Activated CD4-positive, alpha-beta T cell treated with anti-CD3 and anti-CD28 coated beads, Interleukin-2, amount 50 U/mL, for 48 hours (primary cell): ENCODE results near the gene KCTD3.

Experiments used
- DNase-seq, 2 experiments: peaks; one replicate each; pipeline ENCODE4 v3.0.0-alpha.2; 2020

KCTD3 gene

DNA sequence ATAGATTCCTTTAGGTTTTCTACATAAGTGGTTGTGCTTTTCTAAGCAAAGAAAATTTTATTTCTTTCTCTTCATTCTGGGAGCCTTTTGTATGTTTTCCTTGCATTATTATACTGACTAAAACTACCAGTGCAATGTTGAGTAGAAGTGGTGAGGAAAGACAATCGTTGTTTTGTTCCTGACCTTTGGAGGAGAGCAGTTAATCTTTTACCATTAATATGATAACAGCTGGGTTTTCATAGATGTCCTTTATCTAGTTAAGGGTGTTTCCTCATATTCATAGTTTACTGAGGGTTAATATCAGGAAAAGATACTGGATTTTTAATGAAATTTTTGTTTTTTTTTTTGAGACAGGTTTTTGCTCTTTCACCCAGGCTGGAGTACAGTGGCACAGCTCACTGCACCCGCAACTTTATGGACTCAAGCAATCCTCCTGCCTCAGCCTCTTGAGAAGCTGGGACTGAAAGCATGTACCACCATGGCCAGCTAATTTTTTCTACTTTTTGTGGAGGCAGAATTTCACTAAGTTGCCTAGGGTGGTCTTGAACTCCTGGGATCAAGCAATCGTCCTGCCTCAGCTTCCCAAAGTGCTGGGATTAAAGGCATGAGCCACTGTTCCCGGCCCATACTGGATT is 9.0 kb upstream of the KCTD3 start:
- DNase-seq = no peak

- DNase-seq = peak; percentile 36 to 56
Observed at GRCh38 chr1:215567491-215568298, 591 bp downstream of the KCTD3 start.

GRCh38 chr1:215568299-215568692 is 1.2 kb downstream of the KCTD3 start:
- DNase-seq = no peak

GRCh38 chr1:215569986-215570824 is 3.1 kb downstream of the KCTD3 start:
- DNase-seq = no peak

GRCh38 chr1:215581896-215582295 is 14.8 kb downstream of the KCTD3 start:
- DNase-seq = no peak

DNA sequence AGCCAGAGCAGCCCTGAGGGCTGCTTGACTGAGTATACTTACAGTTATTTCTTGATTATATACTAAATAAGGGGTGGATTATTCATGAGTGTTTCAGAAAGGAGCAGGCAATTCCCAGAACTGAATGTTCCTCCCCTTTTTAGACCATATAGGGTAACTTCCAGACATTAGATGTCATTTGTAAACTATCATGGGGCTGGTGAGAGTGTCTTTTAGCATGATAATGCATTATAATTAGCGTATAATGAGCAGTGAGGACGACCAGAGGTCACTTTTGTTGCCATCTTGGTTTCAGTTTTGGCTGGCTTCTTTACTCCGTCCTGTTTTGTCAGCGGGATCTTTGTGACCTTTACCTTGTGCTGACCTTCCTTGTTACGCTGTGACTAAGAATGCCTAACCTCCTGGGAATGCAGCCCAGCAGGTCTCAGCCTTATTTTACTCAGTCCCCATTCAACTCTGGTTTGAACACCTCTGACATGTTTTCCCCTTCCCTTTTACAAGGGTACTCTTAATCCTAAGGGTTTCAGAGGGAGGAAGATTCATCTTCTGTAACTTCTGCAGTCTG is 16.2 kb downstream of the KCTD3 start:
- no peak for DNase-seq

DNA sequence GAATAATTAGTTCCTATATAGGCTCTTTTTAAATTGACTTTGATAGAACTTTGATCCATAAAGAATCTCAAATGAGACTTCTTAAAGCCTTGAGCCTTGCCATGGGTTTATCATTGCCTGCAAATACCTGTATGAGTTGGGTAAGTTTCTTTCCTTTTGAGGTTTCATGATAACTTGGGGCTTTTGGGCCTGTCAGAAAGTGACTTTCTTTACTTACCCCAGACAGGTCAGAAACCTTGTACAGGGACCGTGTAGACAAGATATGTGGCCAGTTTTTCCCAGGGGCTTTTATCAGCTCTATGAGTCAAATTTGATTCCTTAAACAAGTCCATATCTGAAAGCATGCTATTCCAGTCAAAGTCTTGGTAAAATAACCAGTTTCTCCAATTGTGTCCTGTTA is 17.3 kb downstream of the KCTD3 start:
- no peak for DNase-seq

GRCh38 chr1:215589650-215590435 is 22.7 kb downstream of the KCTD3 start:
- DNase-seq = no peak

DNA sequence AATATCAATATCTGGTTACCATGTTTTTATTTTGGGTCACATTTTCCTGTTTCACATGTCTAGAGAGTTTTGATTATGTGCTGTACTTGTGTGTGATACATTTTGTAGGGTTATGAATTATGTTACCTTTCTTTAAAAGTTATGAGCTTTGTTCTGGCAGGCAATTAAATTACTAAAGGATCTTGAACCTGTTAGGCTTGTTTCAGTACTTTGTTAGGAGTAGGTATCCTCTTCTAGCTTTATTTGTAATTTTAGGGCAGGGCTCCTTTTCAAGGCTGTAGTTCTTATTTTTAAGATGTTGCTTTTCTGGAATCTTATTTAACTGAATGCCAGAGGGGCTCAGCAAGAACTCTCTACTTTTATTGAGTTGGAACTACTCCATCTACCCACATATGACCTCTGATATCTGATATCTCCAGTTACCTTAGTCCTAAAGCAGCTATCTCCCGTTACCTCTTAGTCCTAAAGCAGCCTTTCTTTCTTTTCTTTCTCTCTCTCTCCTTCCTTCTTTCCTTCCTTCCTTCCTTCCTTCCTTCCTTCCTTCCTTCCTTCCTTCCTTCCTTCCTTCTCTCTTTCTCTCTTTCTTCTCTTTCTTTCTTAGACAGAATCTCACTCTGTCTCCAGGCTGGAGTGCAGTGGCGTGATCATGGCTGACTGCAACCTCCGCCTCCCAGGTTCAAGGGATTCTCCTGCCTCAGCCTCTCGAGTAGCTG is 23.8 kb downstream of the KCTD3 start:
- no peak for DNase-seq

GRCh38 chr1:215594640-215595039 is 27.5 kb downstream of the KCTD3 start:
- no peak for DNase-seq

DNA sequence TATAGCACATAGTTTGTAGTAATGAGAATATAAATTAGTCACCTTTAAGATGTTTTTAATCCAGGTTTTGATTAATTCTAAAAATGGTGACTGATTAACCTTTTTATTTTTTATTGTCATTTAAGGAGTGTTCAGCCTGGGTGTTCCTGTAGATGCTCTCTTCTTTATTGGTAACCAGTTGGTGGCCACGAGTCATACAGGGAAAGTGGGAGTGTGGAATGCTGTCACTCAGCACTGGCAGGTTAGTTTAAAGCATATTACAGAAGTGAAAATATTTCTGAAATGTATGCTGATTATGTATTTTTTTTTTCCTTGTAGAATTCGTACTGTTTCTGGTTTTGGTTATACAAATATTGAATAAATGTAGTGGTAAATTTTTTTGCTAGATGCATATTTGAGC is 28.1 kb downstream of the KCTD3 start:
- DNase-seq = no peak

DNA sequence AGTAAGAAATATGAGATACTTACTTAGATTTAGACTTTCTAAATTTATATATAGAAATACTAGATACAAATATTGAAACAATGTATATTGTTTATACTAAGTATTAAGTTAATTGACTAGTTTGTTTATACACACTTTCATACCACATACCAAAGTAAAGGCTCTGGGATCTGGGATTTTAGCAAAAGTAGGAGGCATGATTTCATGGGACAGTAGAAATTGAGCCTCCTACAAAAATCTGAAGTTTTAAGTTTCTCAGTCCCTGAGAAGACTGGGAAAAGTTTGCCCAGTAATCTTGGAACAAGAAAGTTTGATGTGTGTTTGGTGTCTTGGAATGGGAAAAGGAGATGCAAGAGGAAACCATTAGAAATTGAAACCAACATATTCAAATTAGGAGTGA is 30.9 kb downstream of the KCTD3 start:
- DNase-seq = no peak

GRCh38 chr1:215599418-215600074 is 32.4 kb downstream of the KCTD3 start:
- no peak for DNase-seq

GRCh38 chr1:215600258-215600792 is 33.2 kb downstream of the KCTD3 start:
- no peak for DNase-seq

GRCh38 chr1:215600867-215601266 is 33.8 kb downstream of the KCTD3 start:
- DNase-seq = no peak

DNA sequence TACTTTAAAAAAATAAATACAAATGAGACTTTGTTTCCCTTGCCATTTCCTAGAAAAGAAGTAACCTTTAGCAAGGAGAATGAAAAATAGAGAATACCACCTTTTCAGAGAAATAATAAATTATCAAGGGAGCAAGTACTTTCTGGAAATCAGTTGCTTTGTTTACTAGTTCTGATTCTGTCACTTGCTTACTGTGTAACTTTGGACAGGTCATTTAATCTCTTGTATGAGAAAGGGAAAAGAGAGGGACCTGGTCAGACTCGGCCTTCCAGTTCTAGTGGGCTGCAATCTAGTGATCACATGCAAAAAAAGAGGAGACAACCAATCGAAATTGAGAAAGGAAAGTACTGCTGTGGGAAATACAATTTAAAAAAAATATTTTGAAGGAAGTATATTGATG is 34.2 kb downstream of the KCTD3 start:
- DNase-seq = no peak

DNA sequence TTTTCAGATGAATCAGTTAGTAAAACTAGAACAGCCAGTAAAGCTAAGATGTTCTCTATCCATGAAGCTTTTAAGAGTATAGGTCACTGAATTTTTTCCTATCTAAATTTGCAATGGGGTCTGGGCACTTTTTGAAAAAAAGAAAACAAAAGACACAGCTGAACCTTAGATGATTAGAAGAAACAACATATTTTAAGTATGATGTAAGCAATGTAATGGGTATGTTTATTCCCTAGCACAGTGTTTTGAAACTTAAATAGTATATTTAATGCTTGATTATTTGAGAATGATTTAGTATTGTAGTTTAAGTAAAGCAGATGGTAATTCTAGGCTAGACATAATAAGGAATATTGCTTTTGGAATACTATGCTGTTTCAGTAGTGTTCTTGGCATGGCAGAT is 36.2 kb downstream of the KCTD3 start:
- no peak for DNase-seq

GRCh38 chr1:215605011-215605621 is 38.0 kb downstream of the KCTD3 start:
- DNase-seq = no peak

- DNase-seq = no peak
Observed at GRCh38 chr1:215606036-215606435, 38.9 kb downstream of the KCTD3 start.

- DNase-seq = no peak
Observed at GRCh38 chr1:215606564-215607168, 39.6 kb downstream of the KCTD3 start.
